Amniotic epithelial cell (primary cell): Measurements from ENCODE around the gene RGS21.
"Not testable (repeated sequence)": the region's sequence is repeated elsewhere in the genome, so short reads cannot be mapped to it uniquely, and the experiment has no call there.

Experiments used
- DNase-seq: peaks from one replicate; pipeline ENCODE4 v3.0.0-alpha.2; 2010; ENCODE audit warnings: low read depth

Gene RGS21, protein sequence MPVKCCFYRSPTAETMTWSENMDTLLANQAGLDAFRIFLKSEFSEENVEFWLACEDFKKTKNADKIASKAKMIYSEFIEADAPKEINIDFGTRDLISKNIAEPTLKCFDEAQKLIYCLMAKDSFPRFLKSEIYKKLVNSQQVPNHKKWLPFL

DNA sequence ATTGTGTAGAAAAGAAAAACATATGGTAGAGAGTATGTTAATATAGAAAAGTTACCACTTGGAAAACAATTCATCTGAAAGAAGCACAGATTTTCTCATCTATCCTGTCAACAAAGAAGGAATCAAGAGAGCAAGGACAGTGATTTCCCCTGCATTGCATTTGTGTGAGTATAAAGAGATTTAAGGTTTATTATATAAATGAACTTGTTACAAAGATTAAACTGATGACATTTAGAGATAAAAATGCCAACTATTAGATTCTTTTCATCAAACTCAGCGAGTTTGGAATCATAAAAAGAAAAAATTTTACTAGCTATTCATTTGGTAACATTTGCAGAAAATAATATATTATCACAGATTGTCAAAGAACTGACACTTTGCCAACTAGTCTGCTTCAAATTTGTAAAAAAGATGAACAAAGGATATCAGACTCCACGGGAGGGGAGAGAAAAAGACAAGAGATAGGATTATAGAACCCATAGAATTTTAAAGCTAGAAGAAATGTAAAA, at the start of gene RGS21:
TSS of gene RGS21 (plus strand) at position 51 of the 509 bp plus-strand sequence. CDS start 26,045 bp downstream, outside the sequence.
- DNase-seq = no peak

DNA sequence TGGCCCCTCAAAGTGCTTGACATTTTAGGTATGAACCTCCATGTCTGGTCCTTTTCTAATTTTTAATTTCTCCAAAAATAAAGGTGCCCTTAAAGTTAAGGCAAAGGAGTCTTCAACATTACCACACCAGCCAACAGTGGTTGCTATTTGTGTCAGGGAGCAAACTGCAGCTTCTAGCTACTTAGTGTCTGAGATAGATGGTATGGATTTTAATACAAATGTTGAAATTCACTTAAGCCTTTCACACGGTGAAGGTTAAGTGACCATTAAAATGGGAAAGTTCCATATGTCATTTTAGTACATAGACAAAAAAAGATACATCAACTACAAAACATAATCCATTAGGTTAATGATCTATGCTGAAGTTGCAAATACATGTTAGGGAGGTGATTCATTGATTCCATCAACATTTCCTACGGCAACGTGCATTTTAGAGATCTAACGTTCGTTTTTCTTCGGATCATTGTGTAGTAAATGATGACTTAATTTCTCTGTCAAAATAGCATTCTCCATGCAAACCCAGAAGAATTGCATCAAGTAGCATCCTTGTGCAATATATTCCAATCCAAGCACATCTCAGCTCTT, 48.2 kb upstream of the RGS21 start:
- no peak for DNase-seq

DNA sequence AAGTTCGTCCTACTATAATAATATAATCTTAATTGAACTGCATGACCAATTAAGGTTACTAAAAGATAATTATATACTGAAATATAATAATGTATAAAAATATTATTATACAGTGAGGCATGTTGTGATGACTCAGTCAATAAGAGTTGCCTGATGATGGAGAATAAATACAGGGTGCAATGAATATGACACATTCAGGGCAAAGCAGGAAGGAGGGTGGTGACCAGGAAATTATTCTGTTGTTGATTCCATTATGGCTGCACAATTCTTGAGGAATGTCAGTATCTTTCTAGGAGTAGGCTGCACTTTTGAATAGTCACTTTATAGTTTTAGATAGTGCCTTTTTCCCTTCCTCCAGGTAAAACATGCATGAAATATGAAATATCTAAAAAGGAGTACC, 46.4 kb upstream of the RGS21 start:
- DNase-seq = peak; percentile 8

DNA sequence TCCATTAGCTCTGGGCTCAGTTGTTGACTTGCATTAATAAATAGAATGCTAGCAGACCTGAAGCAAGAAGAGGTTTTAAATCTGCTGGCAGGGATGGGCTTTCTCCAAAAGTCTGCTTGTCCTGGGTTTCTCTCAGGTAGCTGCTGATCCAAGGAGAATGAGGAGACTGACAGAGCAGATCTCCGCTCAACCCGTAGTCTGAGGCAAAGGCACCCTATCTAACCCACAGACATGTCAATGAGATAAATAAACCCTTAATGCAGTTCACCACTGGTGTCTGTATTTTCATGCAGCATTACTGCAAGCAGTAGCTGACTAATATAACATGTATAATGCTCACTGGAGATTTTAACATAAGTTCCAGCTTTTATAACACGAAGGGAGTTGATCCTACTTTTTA, 44.1 kb upstream of the RGS21 start:
- DNase-seq = no peak

DNA sequence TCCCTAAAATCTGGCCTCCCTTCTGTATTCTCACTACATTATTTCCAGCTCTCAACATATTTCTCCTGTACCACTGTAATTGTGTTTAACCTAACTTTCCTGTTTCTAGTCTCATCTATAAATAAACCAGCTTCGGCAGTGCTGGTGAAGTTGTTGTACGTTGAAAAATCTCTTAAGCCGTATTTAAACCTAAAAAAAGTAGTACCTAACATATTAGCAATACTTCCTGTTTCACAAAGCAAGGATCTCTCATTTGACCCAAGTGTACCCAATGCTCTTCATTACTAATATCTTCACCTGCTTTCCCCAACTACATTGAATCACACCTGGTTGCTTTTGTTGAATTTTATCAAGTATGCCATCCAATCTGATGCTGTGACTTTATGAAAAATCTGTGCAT, 42.2 kb upstream of the RGS21 start:
- no peak for DNase-seq

DNA sequence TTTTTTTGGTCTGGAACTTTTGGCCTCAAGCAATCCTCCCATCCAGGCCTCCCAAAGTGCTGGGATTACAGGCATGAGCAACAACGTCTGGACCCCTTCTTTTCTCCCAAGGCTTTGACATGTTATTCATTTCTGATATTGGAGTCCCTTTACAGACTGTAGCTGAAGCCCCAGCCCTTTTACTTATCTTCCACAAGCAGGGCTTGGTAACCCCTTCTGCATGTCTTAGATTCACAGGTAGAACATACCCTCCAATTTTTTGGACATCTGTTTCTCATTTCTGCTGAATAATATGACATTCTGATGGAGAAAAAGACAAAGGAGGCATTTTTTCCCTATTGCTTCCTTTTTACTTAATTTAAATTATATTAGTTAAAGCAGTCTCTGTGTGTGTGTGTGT, 39.2 kb upstream of the RGS21 start:
- DNase-seq = no peak

DNA sequence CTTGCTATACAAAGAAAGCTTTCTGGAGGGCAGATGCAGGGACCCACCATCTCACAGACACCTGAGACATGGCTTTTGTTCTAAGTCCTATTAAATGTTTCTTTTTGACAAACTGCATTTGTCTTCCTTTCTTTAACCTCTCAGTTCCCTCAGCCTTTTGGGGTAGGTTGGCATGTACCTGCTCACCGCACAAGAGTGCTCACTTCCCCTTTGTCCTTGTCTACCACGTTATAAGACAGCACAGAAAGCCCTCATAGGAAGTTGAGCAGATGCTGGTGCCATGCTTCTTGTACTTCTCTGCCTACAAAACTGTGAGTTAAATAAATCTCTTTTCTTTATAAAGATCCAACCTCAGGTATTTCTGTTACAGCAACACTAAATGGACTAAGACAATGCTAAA, 31.9 kb upstream of the RGS21 start:
- DNase-seq = no peak

DNA sequence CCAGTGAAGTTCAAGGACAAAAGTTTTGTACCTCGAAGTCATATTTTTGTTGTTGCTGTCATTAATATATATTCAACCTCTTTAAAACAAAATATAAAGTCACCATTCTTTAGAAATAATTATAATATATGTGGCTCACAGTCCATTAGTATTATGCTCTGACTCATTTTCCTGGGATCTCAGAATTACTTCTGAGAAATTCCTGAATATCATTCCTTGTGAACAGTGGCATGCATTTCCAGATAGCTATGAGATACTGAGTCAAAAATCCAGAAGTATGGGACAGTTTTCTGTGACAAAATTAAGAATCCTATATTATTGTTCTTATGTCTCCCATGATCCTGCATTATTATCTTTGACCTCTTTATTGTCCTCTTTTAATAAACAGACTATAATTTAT, 13.8 kb upstream of the RGS21 start:
- DNase-seq = peak; percentile 9

DNA sequence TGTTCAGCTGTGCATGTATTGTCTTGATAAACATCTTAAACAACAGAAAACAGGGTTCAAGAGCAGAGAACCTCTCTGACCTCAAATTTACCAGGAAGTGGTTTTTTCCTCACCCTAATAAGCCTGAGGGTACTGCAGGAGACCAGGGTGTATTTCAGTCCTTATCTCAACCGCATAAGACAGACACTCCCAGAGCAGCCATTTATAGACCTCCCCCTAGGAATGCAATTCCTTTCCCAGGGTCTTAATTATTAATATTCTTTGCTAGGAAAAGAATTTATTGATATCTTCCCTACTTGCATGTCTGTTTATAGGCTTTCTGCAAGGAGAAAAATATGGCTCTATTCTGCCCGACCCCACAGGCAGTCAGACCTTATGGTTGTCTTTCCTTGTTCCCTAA, 8.5 kb upstream of the RGS21 start:
- not testable (repeated sequence) for DNase-seq

DNA sequence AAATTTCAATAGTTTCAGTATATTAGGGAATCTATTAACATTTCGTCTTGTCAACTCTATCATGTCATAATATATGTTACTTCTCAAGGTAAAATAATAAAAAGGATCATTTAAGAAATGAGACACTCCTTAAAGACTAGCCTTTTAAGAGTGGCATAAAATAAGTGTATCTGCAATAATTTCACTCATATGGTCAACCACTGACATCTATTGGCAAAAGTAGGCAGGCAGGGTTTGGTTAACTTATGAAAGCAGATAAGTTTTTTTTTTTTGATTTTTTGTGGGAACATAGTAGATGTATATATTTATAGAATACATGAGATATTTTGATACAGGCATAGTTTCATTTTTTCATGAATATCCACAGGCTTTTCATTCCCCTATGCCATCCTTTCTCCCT, 5.5 kb upstream of the RGS21 start:
- DNase-seq = peak; percentile 65

DNA sequence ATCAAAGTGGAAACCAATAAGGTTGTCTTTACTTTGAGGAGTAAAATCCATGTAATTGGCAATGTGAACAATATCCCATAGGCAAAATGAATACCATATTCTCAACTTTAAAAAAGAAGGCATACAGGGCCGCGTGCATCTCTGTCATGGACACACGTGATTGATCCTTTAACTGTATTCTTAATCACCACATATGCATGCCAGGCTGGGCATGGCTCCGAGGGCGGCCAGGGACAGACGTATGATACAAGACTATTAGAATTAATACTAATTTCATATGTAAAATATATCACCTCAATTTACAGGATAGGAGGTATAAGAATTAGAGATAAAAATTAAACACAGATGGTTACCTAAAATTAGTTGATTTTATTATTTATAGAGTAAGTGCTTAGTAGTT, 11.2 kb downstream of the RGS21 start:
- DNase-seq = no peak

DNA sequence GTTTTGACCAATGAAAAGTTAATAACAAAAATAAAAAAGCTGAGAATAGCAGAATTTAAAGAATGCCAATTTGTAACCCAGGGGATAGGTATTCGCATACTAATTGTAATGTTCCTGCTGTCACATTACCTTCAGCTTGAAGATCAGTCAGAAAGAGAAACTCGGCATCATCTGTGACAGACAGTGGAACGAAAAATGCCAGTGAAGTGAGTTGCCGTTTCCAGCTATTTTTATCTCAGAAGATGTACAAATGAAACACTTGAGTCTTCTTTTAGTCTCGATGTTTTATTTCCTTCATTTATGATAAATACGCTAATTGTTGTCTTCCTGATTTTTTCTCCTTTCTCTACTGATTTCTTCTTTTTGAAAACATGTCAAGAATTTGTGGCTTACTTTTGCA, 26.1 kb downstream of the RGS21 start:
- DNase-seq = no peak

DNA sequence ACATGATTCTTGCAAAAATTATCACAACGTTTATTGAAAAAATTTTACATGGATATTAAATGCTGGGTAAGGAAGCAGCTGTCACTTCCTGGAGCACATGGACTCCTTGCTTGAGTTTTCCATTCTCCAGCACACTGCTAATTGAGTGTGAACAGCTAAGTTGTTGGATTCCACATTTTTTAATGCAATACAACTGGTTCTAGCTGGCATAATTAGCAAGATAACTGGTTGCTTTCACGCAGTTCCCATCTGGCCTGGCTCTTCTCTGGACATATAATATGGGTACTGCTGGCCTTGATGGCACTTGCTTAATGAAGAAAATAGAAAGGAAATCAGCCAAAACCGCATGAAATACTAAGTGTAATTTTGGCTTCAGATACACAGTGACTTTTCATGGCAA, 26.6 kb downstream of the RGS21 start:
- DNase-seq = no peak

DNA sequence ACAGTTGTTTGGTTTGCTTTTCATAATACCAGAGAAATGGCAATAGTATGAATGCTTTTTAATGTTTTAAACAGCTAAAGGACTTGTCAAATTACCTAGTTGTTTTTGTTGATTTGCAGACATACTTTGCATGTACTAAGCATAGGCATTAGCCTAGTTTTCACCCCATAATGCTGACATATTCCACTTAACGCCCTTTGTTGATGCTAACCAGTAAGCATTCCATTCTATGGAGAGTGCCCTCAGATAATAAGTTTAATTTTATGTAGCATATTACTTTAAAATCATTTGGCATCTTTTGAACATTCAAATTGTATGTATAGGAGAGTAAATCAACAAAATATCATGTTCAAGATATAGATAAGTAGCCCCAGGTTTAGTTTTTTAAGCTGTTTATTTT, 32.5 kb downstream of the RGS21 start:
- no peak for DNase-seq

DNA sequence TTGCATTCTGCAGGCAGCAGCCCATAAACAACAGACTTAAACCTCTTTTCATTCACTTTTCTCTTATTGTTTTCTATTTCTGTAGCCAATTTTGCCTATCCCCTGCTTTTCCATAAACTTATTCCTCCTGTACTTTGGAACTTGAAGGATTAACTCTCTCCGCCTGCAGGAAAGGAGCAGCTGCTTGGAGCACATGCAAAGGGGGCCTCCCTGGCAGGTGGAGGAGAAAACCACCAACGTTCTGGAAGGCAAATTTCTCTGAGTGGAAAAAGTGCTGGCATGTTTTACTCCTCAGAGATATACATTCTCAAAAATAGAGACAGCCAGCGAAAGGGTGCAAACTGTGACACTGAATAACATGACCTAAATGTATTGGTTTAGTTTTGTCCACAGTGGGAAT, 33.6 kb downstream of the RGS21 start:
- no peak for DNase-seq

DNA sequence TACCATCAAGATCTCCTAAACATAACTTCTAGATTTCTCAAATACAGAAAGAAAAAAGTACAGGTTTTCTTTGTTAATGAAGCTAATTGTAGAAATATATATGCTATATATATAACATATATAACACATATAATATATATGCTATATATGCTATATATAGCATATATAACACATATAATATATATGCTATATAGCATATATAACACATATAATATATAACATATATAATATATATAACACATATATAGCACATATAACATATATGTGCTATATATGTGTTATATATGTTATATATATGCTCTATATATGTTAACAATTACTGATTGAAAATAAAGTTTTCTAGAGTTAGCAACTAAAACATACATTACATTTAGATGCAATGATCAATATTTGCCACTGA, 34.8 kb downstream of the RGS21 start:
- no peak for DNase-seq

DNA sequence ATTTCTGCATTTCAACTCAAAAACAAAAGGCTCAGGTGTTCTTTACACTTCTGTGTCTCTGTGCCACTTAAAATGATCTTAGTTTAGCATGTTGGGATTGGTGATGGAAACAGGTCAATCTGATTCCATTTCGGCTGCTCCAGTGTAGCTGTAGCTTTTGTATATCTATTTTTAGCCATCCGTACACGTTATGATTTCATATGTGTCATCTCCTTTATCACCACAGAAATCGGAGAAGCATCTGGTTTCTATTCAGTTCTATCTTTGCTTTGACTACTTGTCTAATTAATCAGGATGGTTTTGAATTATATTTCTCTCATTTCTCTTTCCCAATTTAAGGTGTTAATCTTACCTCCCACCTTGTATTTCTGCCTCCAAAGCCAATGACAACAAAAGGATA, 41.1 kb downstream of the RGS21 start:
- no peak for DNase-seq

DNA sequence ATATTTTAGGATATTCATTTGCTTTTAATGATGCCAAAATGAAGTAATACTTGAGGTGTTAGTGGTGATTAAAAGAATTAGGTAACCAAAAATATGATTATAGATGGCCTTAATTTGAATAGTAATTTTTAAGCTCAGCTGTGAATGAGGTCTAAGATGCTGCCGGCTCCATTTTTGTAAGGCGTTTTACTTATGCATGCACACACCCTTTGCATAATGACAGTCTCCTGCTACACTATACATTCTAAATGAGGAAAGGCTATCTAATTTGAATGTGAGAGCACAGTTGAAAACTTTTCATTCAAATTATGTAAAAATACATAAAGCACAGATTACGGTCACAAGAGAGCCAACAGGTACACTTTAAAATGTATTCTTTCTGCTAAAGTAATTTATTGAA, 41.6 kb downstream of the RGS21 start:
- no peak for DNase-seq

DNA sequence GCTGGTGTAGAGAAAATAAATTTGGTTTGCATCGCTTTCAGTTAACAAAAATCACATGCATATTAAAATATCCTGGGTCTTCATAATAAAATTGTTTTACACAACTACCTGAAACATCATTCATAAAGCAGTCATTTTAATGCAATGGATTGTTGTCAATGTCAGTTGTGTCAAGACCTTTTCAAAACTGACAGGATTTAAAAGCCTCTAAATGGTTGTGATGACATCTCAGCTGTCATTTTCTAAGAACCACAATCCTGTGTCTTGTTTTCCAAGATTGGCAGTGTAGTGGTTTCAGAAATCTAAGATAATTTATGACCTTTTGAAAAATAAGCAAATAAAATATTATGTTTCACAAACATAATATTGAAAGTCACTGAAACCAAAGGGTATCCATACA, 42.0 kb downstream of the RGS21 start:
- no peak for DNase-seq

DNA sequence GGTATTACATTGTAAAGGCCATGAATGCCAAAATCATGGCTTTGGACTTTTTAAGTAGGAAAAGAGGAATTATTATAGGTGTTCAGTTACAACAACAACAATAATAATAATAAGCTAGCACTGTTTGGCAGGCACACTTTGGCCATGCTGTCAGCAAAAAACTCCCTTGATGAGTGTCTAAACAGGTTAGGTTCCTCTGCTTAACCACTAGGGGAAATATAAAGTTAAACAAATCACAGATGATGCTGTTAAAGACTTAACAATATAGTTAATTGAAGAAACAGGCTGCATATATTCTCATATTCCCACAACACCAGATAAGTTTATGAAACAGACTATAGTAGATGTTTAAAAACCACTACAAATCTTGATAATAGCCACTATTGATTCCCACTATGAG, 46.4 kb downstream of the RGS21 start:
- DNase-seq = no peak

DNA sequence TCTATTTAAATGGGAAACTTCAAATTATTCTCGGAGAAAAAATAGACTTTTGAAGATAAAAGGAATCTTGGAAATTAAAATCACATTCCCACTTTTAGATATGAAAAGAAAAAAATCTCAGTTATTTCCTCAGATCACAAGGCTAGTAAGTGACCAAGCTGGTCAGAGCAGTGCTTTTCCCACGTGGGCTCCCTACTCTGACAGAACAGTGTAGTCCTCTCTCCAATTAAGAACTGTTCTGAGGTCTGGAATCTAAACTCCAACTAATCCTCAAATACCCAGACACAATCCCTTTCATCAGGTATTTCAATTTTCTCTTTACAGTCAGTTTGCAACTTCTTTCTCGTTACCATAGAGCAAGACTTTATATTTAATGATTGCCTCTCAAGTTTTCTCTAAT, 50.6 kb downstream of the RGS21 start:
- no peak for DNase-seq

DNA sequence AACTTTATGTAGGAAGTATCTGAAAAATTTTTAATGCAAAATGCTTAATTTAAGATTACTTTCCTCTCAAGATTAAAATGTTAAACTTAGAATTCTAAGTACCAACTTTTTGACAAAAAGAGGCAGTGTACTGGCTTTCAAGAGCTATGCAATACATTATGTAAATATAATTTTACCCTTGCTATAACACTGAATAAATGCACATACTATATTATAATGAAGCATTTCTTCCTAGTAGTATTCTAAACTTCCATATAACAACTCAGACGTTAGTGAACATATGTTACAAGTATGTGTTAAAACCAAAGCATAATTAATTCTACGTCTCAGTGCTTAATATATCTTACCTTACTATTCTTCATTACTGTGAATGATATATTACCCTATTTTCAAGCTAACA, 58.5 kb downstream of the RGS21 start:
- DNase-seq = no peak

DNA sequence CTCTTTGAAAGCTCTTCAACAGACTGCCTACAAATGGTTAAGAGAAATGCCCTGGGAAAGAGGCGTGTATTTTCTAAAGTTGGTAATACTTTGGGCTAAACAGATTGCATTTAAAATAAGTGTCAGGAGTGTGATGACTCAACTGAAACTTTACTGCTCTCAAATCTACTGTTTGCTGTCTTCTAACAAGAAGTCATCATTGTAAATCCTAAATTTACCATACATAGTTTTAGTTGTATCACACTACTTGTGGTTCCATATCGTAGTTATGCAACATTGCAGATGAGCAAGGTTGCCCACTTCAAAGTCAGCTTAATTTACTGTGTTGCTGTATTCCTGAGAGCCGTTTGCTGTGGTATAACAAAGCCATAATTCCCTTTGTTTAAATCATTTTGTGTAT, 59.6 kb downstream of the RGS21 start:
- peak; percentile 7 for DNase-seq

DNA sequence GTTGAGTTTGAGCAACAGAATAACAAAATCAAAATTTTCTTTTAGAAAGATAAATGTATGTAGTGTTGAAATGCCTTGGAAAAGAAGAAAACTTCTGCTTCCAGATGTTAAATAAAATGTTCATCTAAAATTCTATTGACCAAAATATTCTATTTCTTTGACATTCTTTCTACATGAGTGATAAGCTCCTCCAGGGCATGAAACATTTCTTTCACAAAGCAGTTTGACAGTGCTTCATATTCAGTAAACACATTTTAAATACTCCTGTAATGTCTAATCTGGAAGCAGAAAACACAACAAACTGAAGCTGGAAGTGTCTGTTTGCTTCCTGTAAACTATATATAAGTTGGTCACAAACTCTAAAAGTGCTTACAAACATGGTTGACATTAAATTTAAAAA, 61.5 kb downstream of the RGS21 start:
- DNase-seq = no peak
